Osteoblast (primary cell): ENCODE data around the gene MMP27. TPM values are rescaled to one million over a fixed set of nuclear protein-coding genes. Genes with fewer than 3 reads are reported as not detected.

Experiments
- DNase-seq: peaks from one replicate; pipeline ENCODE4 v3.0.0; 2011; ENCODE audit warnings: low spot score, mixed read lengths; ENCODE audit not compliant: insufficient read length; ENCODE audit errors: missing footprints
- H2AFZ ChIP-seq: 2 replicates; pipeline ENCODE4 v1.6.0; 2011; ENCODE audit warnings: mild to moderate bottlenecking, low read length
- H3K27ac ChIP-seq: 2 replicates; pipeline ENCODE4 v1.5.1; 2011; ENCODE audit warnings: mild to moderate bottlenecking, low read depth, low read length, moderate library complexity
- H3K27me3 ChIP-seq: 2 replicates; pipeline ENCODE4 v1.6.0; 2012; ENCODE audit warnings: mild to moderate bottlenecking, control low read depth, inconsistent platforms, low read length, moderate library complexity; ENCODE audit not compliant: insufficient read depth
- H3K36me3 ChIP-seq: 2 replicates; pipeline ENCODE4 v1.5.1; 2011; ENCODE audit warnings: mild to moderate bottlenecking, low read length, control low read depth, moderate library complexity; ENCODE audit not compliant: insufficient read depth
- H3K4me1 ChIP-seq: 2 replicates; pipeline ENCODE4 v1.5.1; 2011; ENCODE audit warnings: mild to moderate bottlenecking, low read length, control low read depth, moderate library complexity; ENCODE audit not compliant: insufficient read depth
- H3K4me2 ChIP-seq: 2 replicates; pipeline ENCODE4 v1.6.0; 2011; ENCODE audit warnings: mild to moderate bottlenecking, low read length; ENCODE audit not compliant: insufficient read depth
- H3K4me3 ChIP-seq: fragments of 200-600 bp; sonication (generic); 3 replicates; pipeline ENCODE4 v1.5.1; 2012; ENCODE audit warnings: mild to moderate bottlenecking, low read length, inconsistent platforms; ENCODE audit not compliant: insufficient read depth
- H3K79me2 ChIP-seq: 2 replicates; pipeline ENCODE4 v1.6.0; 2012; ENCODE audit warnings: mild to moderate bottlenecking, low read length, control low read depth, inconsistent platforms; ENCODE audit not compliant: insufficient read depth
- H3K9me3 ChIP-seq: 2 replicates; pipeline ENCODE4 v1.5.1; 2011; ENCODE audit warnings: low read depth, low read length, control low read depth
- H4K20me1 ChIP-seq: 2 replicates; pipeline ENCODE4 v1.6.0; 2012; ENCODE audit warnings: mild to moderate bottlenecking, low read length, control low read depth; ENCODE audit not compliant: insufficient read depth
- total RNA-seq: library from RNA; depleted of rRNA; stranded (reverse); fragments of >200 nt; gene quantifications from 2 replicates; pipeline ENCODE4 v1.2.3, GENCODE V29; 2012
- TF ChIP-seq, protein P1 (sequence below): IDR thresholded peaks from 2 replicates; pipeline ENCODE4 v1.5.1; 2011; ENCODE audit warnings: mild to moderate bottlenecking, low read depth, low read length, moderate library complexity; ENCODE audit errors: extremely low read depth

The MMP27 gene
- total RNA-seq, 1 donor: not detected

DNA sequence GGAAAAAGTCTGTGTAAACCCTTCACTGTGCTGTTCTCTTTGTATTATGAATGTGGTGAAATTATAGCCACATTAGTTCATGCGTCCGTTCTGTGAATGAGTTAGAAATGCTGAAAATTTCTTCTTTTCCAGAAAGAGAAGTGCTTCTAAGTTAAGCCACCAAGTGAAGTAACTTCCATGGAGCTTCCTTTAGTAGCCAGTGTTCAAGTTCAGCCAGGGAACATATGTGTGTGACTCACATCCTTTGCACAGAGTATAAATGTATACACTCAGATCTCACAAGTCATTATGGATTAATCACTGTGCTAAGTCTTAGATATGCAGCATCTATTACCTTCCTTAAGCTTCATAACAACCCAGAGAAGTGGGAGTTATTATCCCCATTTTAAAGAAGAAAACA, 22.3 kb upstream of the MMP27 start:
- TF ChIP-seq, protein P1, sequence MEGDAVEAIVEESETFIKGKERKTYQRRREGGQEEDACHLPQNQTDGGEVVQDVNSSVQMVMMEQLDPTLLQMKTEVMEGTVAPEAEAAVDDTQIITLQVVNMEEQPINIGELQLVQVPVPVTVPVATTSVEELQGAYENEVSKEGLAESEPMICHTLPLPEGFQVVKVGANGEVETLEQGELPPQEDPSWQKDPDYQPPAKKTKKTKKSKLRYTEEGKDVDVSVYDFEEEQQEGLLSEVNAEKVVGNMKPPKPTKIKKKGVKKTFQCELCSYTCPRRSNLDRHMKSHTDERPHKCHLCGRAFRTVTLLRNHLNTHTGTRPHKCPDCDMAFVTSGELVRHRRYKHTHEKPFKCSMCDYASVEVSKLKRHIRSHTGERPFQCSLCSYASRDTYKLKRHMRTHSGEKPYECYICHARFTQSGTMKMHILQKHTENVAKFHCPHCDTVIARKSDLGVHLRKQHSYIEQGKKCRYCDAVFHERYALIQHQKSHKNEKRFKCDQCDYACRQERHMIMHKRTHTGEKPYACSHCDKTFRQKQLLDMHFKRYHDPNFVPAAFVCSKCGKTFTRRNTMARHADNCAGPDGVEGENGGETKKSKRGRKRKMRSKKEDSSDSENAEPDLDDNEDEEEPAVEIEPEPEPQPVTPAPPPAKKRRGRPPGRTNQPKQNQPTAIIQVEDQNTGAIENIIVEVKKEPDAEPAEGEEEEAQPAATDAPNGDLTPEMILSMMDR: no peak
- H3K4me2 ChIP-seq: no peak overlapping the region
- no peak for DNase-seq
- no peaks in the 10 kb centered on the region for H3K9me3 ChIP-seq
- H4K20me1 ChIP-seq: no peaks in the 10 kb centered on the region
- no peaks in the 10 kb centered on the region for H3K36me3 ChIP-seq
- no peak overlapping the region for H2AFZ ChIP-seq
- H3K27ac ChIP-seq: no peak overlapping the region
- H3K4me1 ChIP-seq: no peaks in the 10 kb centered on the region
- H3K27me3 ChIP-seq: peaks cover 5% of the 10 kb centered on the region
- H3K79me2 ChIP-seq: no peaks in the 10 kb centered on the region
- H3K4me3 ChIP-seq: no peak overlapping the region

DNA sequence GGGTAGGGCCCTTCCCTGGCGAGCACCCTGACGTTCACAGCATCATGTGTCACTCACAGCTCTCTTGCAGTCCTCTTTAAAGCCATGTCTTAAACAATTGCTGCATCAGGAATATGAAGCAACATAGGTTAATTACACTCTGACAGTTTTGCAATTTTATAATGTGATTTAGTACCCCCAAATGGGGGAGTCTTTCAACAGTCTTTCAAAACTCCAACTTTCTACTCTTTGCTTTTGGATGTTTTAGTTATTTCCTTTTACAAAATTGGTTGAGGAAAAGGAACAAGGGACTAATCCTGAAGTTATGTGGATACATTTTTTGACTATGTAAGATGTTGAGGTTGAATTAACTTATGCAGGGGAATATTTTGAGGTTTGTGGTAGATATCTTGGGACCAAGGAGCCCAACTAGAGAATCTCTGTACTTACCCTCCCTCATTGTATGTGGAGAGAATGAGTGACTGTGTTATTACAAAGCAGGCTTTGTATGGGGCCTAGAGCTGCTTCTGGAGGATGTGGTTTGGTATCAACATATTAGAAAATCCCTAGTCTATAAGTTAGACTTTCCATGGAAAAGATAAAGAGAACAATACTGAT, 19.4 kb upstream of the MMP27 start, which contains the start of gene MMP8:
MMP8 (minus strand) TSS at position 51 of the 597 bp plus-strand sequence. CDS start 99 bp downstream, outside the sequence.
- Histone ChIP-seq H3K4me2 (no peak within 1 kb of the TSS), H3K9me3 (no peaks in the 10 kb centered on the region), H3K79me2 (no peaks in the 10 kb centered on the region), H3K36me3 (no peaks in the 10 kb centered on the region), H2AFZ (no peak within 1 kb of the TSS), H3K4me1 (no peaks in the 10 kb centered on the region), H4K20me1 (no peaks in the 10 kb centered on the region), H3K27ac (no peak within 1 kb of the TSS), H3K27me3 (no peaks in the 10 kb centered on the region), H3K4me3 (no peak within 1 kb of the TSS)
- TF ChIP-seq, protein P1: no peak
- no peak for DNase-seq

DNA sequence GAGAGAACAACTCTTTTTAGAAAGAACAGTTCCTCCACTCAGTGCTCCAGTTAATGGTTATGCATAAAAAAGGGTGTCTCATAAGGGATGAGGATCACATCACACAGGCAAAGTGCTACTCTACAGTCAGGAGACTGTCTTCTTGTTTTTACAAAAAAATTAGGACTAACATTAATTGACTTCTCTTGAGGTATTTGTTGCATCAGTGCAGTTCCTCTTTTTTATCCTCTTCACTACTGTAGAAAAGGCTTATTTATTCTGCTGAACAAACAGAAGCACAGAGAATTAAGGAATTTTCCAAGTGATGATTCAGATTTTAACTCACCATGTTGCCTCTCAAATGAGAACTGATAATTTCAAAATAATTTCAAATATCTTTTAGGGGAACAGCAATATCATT, 17.3 kb upstream of the MMP27 start:
- no peak overlapping the region for H3K27ac ChIP-seq

DNA sequence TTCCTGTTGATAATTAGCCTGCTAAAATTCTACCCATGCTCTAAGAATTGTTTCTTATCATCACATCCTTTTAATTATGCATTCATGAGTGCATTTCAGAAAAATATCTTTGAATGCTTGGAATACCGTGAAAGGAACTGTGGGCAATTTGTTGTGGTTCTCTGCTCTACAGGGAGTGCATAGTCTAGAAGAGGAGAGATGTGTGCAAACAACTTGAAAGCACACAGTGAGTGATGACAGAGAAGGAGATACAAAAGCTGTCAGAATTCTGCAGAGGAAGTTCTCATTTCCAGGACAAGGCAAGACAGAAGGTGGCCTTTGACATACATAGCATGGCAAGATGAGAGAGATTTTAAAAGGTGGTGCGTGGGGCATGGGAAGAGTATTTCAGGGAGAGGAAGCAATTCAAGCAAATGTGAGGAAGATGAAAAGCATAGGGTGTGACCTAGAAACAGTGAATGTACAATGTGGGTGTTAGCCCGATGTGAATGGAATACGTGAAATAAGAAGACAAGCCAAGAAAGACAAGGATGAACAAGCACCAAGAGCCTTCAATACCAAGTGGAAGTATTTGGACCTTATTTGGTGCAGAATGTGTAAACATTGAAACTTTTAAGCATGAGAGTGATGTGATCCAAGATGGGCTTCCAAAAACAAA, 14.2 kb upstream of the MMP27 start:
- DNase-seq: no peak
- no peaks in the 10 kb centered on the region for H3K36me3 ChIP-seq
- H3K79me2 ChIP-seq: no peaks in the 10 kb centered on the region
- H3K27me3 ChIP-seq: peaks cover 24% of the 10 kb centered on the region
- H3K4me3 ChIP-seq: no peak overlapping the region
- no peaks in the 10 kb centered on the region for H4K20me1 ChIP-seq
- H3K9me3 ChIP-seq: no peaks in the 10 kb centered on the region
- H3K27ac ChIP-seq: no peak overlapping the region
- TF ChIP-seq, protein P1: no peak
- no peak overlapping the region for H3K4me2 ChIP-seq
- H3K4me1 ChIP-seq: no peaks in the 10 kb centered on the region
- H2AFZ ChIP-seq: no peak overlapping the region

More for the DNA sequence above, 17.3 kb upstream of the MMP27 start:
- Histone ChIP-seq H3K4me3 (no peak overlapping the region), H3K79me2 (no peaks in the 10 kb centered on the region), H3K27me3 (no peaks in the 10 kb centered on the region), H3K36me3 (no peaks in the 10 kb centered on the region), H3K4me2 (no peak overlapping the region), H2AFZ (no peak overlapping the region), H3K9me3 (no peaks in the 10 kb centered on the region), H3K4me1 (no peaks in the 10 kb centered on the region), H4K20me1 (no peaks in the 10 kb centered on the region)
- no peak for DNase-seq
- TF ChIP-seq, protein P1: no peak
